ENCODE measurements around the gene ARID1A.

DNA sequence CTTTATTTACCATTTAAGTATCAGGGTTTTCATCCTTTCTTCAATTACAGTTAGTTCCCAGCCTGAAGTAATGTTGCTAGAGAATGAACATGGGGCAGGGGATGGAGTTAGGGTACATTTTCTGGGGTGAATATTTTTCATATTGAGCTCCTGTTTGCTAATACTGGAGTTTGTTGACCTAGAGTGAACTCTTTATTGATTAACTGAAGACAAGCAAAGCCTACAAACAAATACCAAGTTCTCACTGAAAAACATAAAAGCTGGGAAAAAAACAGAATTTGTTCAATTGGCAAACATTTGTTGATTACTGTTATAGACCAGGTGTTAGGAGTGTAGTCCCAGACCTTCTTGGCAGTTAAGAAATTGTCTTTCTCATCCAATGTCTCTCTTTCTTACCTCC is 63.7 kb downstream of the ARID1A start:
- TF ChIP-seq GATA3 (IDR thresholded peaks at IDR 0.05; ENCODE audit: low read depth, low read length): no peak
- TF ChIP-seq GATA2 (IDR thresholded peaks at IDR 0.05; ENCODE audit: low read depth, low read length): no peak
